Measurements from ENCODE around the gene PTPRH.
"Not testable (repeated sequence)": the region's sequence is repeated elsewhere in the genome, so short reads cannot be mapped to it uniquely, and the experiment has no call there.

Gene PTPRH

DNA sequence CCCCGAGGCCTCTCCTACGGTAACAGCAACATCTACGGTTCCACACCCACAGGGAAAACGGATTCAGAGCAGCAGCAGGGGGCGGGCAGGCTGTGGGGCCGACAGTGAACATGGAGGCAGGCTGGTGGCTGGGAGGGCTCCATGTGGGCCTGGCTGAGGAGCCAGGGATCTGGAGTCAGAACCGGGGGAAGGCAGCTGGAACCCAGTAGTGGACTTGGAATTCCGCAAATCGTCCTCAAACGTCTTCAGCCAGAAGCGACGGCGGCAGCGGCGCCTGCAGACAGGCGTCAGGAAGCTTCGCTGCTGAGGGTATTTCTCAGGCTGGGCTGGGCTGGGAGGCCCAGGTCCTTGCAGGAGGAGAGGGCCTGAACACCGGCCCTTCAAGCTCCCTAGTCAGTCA, 17.5 kb upstream of the PTPRH start:
- no peak for DNase-seq (ENCODE audit: low read depth in 2 of 2)

- no peak for DNase-seq (ENCODE audit: low read depth in 2 of 2)
Observed at GRCh38 chr19:55226273-55226672, 17.0 kb upstream of the PTPRH start.

DNA sequence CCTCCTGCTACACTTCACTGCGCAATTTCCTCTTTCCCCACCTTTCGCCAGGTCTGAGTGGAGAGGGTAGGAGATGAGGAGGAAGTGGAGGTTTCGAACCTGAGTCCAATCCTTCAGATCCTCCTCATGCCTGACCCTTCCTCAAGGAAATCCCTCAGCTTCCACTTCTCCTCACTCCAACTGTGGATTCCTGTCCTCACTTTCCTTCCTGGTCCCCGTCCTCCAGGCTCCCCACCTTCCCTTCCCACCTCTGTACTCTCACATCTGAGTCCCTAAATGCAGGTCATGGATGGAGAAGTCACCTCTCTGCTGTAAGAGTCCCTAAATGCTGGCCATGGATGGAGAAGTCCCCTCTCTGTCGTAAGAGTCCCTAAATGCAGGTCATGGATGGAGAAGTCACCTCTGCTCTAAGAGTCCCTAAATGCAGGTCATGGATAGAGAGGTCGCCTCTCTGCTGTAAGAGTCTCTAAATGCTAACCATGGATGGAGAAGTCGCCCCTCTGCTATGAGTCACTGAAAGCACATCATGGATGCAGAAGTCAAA, 16.2 kb upstream of the PTPRH start:
- no peak for DNase-seq (ENCODE audit: low read depth in 2 of 2)

DNA sequence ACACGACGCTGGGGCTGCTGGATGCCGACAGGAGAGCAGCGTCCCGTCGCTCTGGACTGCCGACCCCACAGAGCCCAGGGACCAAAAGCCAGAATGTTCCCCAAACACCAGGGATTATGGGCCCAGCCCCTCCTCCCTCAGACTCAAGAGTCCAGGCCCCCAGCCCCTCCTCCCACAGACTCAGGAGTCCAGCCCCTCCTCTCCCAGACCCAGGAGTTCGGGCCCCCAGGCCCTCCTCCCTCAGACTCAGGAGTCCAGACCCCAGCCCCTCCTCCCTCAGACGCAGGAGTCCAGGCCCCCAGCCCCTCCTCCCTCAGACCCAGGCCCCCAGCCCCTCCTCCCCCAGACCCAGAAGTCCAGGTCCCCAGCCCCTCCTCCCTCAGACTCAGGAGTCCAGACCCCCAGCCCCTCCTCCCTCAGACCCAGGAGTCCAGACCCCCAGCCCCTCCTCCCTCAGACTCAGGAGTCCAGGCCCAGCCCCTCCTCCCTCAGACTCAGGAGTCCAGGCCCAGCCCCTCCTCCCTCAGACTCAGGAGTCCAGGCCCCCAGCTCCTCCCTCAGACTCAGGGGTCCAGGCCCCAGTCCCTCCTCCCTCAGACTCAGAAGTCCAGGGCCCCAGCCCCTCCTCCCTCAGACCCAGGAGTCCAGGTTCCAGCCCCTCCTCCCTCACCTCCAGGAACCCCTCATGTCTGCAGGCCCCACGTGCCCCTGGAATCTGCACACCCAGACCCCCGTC, 15.5 kb upstream of the PTPRH start:
- not testable (repeated sequence) for DNase-seq (ENCODE audit: low read depth in 2 of 2)

- no peak for DNase-seq (ENCODE audit: low read depth in 2 of 2)
Observed at GRCh38 chr19:55224038-55224665, 14.9 kb upstream of the PTPRH start.

GRCh38 chr19:55223291-55224037, 14.2 kb upstream of the PTPRH start:
- DNase-seq (ENCODE audit: low read depth in 2 of 2) = no peak

DNA sequence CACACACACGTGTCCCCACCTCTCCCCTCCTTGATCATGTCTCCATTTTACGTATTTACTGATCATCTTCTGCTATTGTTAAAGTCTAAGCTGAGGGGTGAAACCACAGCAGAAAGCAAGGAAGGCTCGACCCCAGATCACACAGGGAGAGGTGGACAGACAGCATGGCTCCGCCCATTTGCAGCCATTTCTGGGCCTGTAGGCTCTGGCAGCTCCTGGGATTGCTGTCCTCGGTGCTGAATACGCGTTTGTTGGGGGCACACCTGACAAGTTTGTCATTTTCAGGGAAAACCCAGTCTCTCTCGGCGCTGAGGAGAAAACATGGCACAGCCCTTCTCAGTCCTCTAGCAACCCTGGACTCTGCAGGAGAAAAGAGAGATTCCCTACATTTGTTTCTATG, 11.2 kb upstream of the PTPRH start:
- DNase-seq (ENCODE audit: low read depth in 2 of 2) = no peak

GRCh38 chr19:55216461-55217198, 7.3 kb upstream of the PTPRH start:
- DNase-seq (ENCODE audit: low read depth in 2 of 2) = peak; percentile 52

DNA sequence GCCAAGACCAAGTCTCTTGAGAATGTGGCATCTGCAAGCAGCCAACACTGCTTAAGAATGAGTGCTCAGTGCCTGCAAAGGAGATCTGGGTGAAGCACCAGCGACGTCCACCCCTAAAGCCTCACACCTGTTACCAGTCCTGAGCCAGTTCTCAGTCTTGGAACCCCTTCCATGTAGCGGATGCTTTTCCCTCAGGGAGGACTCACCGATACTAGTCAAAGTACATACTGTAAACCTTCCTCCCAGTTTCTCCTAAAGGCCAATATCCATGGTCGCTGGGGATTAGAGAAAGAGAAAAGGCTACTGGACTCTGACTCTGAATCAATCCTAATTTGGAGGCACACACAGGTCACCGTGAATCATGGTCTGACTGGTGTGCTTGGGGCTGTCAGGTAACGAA, 4.2 kb upstream of the PTPRH start:
- no peak for DNase-seq (ENCODE audit: low read depth in 2 of 2)

DNA sequence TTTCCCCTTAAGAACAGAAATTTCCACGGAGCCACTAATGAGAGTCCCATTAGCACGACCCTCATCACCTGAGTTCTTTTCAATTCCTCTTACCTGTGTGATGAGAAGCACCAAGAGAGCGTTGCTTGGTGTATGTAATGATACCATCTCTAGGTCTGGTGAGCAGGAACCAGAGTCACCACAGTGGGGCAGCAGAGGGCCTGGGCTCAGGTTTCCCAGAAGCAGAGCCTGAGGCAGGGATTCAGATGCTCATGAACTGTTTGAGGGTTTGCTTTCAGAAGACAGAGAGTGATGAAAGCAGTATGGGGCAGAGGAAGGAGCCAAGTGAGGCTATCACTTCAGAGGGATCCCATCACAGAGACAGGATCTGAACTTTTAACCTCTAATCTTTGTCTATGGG, 3.1 kb upstream of the PTPRH start:
- peak; percentile 29 to 41 for DNase-seq (ENCODE audit: low read depth in 2 of 2)

- DNase-seq (ENCODE audit: low read depth in 2 of 2) = no peak
Observed at GRCh38 chr19:55209693-55210472, 582 bp upstream of the PTPRH start.

- peak in 1 of 2 donors; percentile 44 for DNase-seq (ENCODE audit: low read depth in 2 of 2)
Observed at GRCh38 chr19:55206664-55207500, 2.4 kb downstream of the PTPRH start.

GRCh38 chr19:55202199-55202598, 7.1 kb downstream of the PTPRH start:
- not testable (repeated sequence) for DNase-seq (ENCODE audit: low read depth in 2 of 2)

DNA sequence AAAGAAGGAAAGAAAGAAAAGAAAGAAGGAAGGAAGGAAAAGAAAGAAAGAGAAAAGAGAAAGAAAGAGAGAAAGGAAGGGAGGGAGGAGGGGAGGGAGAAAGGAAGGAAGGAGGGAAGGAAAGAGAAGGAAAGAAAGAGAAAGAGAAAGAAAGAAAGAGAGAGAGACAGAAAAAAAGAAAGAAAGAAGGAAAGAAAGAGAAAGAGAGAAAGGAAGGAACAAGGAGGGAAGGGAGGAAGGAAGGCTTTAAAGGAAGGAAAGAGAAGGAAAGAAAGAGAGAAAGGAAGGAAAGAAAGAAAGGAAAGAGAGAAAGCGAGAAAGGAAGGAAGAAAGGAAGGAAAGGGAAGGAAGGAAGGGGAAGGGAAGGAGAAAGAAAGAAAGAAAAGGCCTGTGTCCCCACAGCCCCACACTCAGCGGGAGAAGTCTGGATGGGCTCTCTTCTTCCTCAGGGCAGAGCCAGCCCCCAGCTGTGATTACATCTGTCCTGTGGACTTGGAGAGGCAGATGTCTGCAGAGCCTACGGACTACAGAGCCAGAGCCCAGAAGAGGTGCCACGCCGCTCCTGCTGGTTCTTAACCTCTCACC, 9.6 kb downstream of the PTPRH start:
- no peak for DNase-seq (ENCODE audit: low read depth in 2 of 2)

DNA sequence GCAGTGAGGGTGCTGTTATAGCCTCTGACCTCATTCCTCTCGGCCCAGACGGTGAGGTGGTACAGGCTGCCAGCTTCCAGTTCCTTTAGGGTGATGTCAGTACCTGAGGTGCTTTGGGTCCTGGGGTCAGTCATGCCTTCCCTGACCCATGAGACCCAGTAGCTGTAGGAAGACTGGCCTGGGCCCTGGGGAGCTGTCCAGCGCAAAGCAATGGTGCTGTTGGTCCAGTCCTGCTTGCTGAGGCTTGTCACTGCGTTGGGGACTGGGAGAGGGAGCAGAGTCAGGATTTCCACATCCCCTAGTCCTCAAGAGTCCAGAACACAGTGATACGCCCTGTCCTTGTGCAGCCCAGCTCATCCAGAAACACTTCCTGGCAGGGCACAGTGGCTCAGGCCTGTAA, 10.7 kb downstream of the PTPRH start:
- DNase-seq (ENCODE audit: low read depth in 2 of 2) = no peak

DNA sequence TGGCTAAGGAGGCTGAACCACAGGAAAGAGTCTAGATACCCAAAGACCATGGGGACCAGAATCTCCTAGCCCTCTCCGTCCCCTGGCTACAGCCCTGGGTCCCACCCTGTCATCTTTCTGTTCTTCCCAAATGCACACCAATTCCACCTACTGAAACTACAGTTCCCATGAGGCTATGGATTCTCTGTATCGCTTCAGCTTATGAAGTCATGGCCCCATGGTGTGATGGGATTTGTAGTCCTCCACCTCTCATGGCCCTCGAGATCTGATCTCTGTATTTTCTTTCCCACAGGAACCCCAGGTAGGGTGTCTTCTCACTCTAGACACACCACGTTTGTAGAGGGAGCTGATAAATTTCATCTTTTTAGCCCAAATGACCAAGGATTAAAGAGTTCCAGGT, 11.8 kb downstream of the PTPRH start:
- no peak for DNase-seq (ENCODE audit: low read depth in 2 of 2)

- no peak for DNase-seq (ENCODE audit: low read depth in 2 of 2)
Observed at GRCh38 chr19:55196803-55197202, 12.5 kb downstream of the PTPRH start.

- DNase-seq (ENCODE audit: low read depth in 2 of 2) = no peak
Observed at GRCh38 chr19:55193481-55193880, 15.8 kb downstream of the PTPRH start.

DNA sequence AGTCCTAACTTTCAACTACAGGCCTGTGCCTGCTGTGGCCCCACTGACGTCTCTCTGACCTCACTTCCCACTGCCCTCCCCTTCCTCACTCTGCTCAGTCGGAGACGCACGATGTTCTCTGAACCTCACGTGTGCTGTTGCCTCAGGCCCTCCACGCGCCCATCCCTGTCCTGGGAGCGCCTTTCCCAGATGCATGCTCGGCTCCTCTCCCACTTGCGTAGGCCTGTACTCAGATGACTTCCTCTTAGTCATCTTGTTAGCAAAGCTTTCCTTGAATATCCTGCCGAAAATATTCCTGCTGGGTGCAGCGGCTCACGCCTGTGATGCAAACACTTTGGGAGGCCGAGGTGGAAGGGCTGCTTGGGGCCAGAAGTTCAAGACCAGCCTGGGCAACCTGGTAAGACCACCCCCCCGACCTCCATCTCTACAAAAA, 19.9 kb downstream of the PTPRH start:
- DNase-seq (ENCODE audit: low read depth in 2 of 2) = no peak

GRCh38 chr19:55188625-55189024, 20.7 kb downstream of the PTPRH start:
- DNase-seq (ENCODE audit: low read depth in 2 of 2) = no peak
